GM23338 (cell line): Measurements from ENCODE around the gene TNS3. TPM values are rescaled to one million over a fixed set of nuclear protein-coding genes. Genes with fewer than 3 reads are reported as not detected.

ENCODE experiments used
- ATAC-seq: fragments of 200-7000 bp; cut with Tn5 transposase; 3 replicates; pipeline ENCODE4 v1.9.1; 2020
- DNase-seq: peaks from one replicate; pipeline ENCODE4 v3.0.0-alpha.2; 2015; ENCODE audit warnings: low spot score
- H2AFZ ChIP-seq: fragments of 200-600 bp; sonication (generic); 2 replicates; pipeline ENCODE4 v1.8.0; 2016; ENCODE audit warnings: antibody characterized with exemption, mild to moderate bottlenecking, moderate library complexity
- H3F3A ChIP-seq: fragments of 200-600 bp; sonication (generic); replicated peaks from 2 replicates; pipeline ENCODE4 v1.8.0; 2017; ENCODE audit warnings: antibody characterized with exemption, mixed run types, low read depth
- H3K27ac ChIP-seq: fragments of 200-600 bp; sonication (generic); 2 replicates; pipeline ENCODE4 v1.6.1; 2016; ENCODE audit warnings: low read depth
- H3K27me3 ChIP-seq: fragments of 200-600 bp; sonication (generic); 2 replicates; pipeline ENCODE4 v1.8.0; 2016; ENCODE audit warnings: mild to moderate bottlenecking, mixed run types, moderate library complexity; ENCODE audit not compliant: insufficient read depth
- H3K36me3 ChIP-seq: fragments of 200-600 bp; sonication (generic); 2 replicates; pipeline ENCODE4 v1.8.0; 2016; ENCODE audit warnings: mild to moderate bottlenecking; ENCODE audit not compliant: insufficient read depth
- H3K4me1 ChIP-seq: fragments of 200-600 bp; sonication (generic); 2 replicates; pipeline ENCODE4 v1.8.0; 2016; ENCODE audit warnings: mild to moderate bottlenecking, moderate library complexity; ENCODE audit not compliant: insufficient read depth
- H3K4me2 ChIP-seq: fragments of 200-600 bp; sonication (generic); 2 replicates; pipeline ENCODE4 v1.7.1; 2017; ENCODE audit warnings: mixed run types
- H3K4me3 ChIP-seq: fragments of 200-600 bp; sonication (generic); 2 replicates; pipeline ENCODE4 v1.6.1; 2016; ENCODE audit warnings: mixed run types
- H3K79me2 ChIP-seq: fragments of 200-600 bp; sonication (generic); replicated peaks from 2 replicates; pipeline ENCODE4 v1.8.0; 2017; ENCODE audit warnings: mild to moderate bottlenecking; ENCODE audit not compliant: insufficient read depth
- H3K9me2 ChIP-seq: fragments of 200-600 bp; sonication (generic); 2 replicates; pipeline ENCODE4 v1.8.0; 2017; ENCODE audit not compliant: insufficient read depth
- H4K20me1 ChIP-seq: fragments of 200-600 bp; sonication (generic); replicated peaks from 2 replicates; pipeline ENCODE4 v1.8.0; 2017; ENCODE audit warnings: mild to moderate bottlenecking; ENCODE audit not compliant: insufficient read depth
- H3K27ac Mint-ChIP-seq: 2 replicates; pipeline ENCODE4 v1.8.0; 2020; ENCODE audit warnings: inconsistent platforms, mild to moderate bottlenecking, moderate library complexity, mixed read lengths
- H3K27me3 Mint-ChIP-seq: 3 replicates; pipeline ENCODE4 v1.8.0; 2022; ENCODE audit warnings: low read depth, mild to moderate bottlenecking, moderate library complexity, mixed read lengths, inconsistent platforms; ENCODE audit not compliant: insufficient read depth, poor library complexity
- H3K36me3 Mint-ChIP-seq: 3 replicates; pipeline ENCODE4 v1.8.0; 2021; ENCODE audit warnings: low read depth, mild to moderate bottlenecking, inconsistent platforms, moderate library complexity, mixed read lengths
- H3K4me1 Mint-ChIP-seq: 3 replicates; pipeline ENCODE4 v1.8.0; 2020; ENCODE audit warnings: mild to moderate bottlenecking, inconsistent platforms, mixed read lengths
- H3K4me3 Mint-ChIP-seq: 3 replicates; pipeline ENCODE4 v1.8.0; 2021; ENCODE audit warnings: moderate library complexity, mild to moderate bottlenecking, inconsistent platforms, mixed read lengths
- H3K9me3 Mint-ChIP-seq: 3 replicates; pipeline ENCODE4 v1.8.0; 2020; ENCODE audit warnings: moderate library complexity, mild to moderate bottlenecking, inconsistent platforms, mixed read lengths
- CREB1 ChIP-seq: fragments of 250-450 bp; sonication (Bioruptor Pico); IDR thresholded peaks from 2 replicates; pipeline ENCODE4 v1.5.0; 2020; ENCODE audit warnings: low read depth, mild to moderate bottlenecking, moderate library complexity
- EZH2 ChIP-seq: fragments of 200-600 bp; sonication (generic); IDR thresholded peaks from one replicate; pipeline ENCODE4 v1.8.0; 2017; ENCODE audit warnings: antibody characterized with exemption, mild to moderate bottlenecking, low read depth; ENCODE audit not compliant: unreplicated experiment
- POLR2AphosphoS5 ChIP-seq: IDR thresholded peaks from 2 replicates; pipeline ENCODE4 v1.6.1; 2016; ENCODE audit warnings: antibody characterized with exemption, low read depth
- STAT1 ChIP-seq: IDR thresholded peaks from one replicate; pipeline ENCODE4 v1.6.1; 2016; ENCODE audit warnings: antibody characterized with exemption; ENCODE audit not compliant: unreplicated experiment
- ZNF114 ChIP-seq: fragments of 250-450 bp; sonication (Bioruptor Pico); IDR thresholded peaks from 2 replicates; pipeline ENCODE4 v1.5.0; 2020; ENCODE audit warnings: mild to moderate bottlenecking, moderate library complexity
- polyA plus RNA-seq: library from polyadenylated mRNA; unstranded; fragments of >200 nt; fragmentation: Nextera tagmentation; extraction: Ambion mirVana; gene quantifications from 2 replicates; pipeline ENCODE4 v1.2.1, GENCODE V29; 2016
- total RNA-seq: library from RNA; depleted of rRNA; stranded (reverse); fragments of >200 nt; shearing (Covaris generic); gene quantifications from 2 replicates; pipeline ENCODE4 v1.2.3, GENCODE V29; 2014
- TF ChIP-seq, protein P1 (sequence below): IDR thresholded peaks from one replicate; pipeline ENCODE4 v1.6.1; 2018; ENCODE audit warnings: antibody characterized with exemption; ENCODE audit not compliant: unreplicated experiment
- TF ChIP-seq, protein P2 (sequence below), 2 experiments: fragments of 200-600 bp in 1 of 2; sonication (generic) in 1 of 2; conservative IDR thresholded peaks; 2 replicates each; pipeline versions ENCODE4 v1.5.1 to v1.6.1; 2016 to 2017; ENCODE audit warnings: antibody characterized with exemption in 2 of 2, low read depth in 2 of 2, mild to moderate bottlenecking in 2 of 2, moderate library complexity in 1 of 2

The TNS3 gene
- total and polyA plus RNA-seq, 2 experiments from 2014 or later, result 6.2 to 28.7 TPM

DNA sequence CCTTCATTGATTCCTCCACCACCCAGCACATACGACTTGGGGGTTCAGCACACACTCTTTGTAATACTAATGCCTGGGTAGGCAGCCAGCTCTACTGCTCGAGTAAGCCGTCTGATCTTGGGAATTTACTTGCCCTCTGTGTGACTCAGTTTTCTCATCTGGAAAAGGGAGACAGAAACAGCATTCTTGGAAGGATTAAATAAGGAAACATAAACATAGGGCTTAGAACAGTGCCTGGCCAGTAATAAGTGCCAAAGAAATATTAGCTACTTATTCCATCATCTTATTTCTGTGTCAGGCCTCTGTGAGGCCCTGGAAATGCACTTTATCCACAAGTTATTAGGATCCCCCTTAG, 130.1 kb downstream of the TNS3 start:
- H3K27me3 ChIP-seq, result no peaks in the 10 kb centered on the region
- no peak overlapping the region for H3K4me2 ChIP-seq
- H4K20me1 ChIP-seq, result no peaks in the 10 kb centered on the region; the same call in 1 of the 2 replicates
- Mint-ChIP-seq H3K27me3 (peaks cover 11% of the 10 kb centered on the region), H3K9me3 (no peaks in the 10 kb centered on the region), H3K36me3 (peaks cover 3% of the 10 kb centered on the region; the same call in 1 of the 3 replicates), H3K4me1 (peaks cover 35% of the 10 kb centered on the region), H3K4me3 (no peak overlapping the region), H3K27ac (no peak overlapping the region)
- H3K4me1 ChIP-seq, result no peaks in the 10 kb centered on the region; the same call in 1 of the 2 replicates
- no peak overlapping the region for H3K4me3 ChIP-seq
- 0 out of 2 replicates have a peak, but pooled peaks cover 9% of the 10 kb centered on the region for H3K79me2 ChIP-seq
- DNase-seq (no peak), ATAC-seq (no peak)
- H2AFZ ChIP-seq, result no peak overlapping the region
- H3F3A ChIP-seq, result no peaks in the 10 kb centered on the region
- no peaks in the 10 kb centered on the region for H3K9me2 ChIP-seq
- no peaks in the 10 kb centered on the region for H3K36me3 ChIP-seq
- H3K27ac ChIP-seq, result no peak overlapping the region
- no peak for TF ChIP-seq ZNF114

DNA sequence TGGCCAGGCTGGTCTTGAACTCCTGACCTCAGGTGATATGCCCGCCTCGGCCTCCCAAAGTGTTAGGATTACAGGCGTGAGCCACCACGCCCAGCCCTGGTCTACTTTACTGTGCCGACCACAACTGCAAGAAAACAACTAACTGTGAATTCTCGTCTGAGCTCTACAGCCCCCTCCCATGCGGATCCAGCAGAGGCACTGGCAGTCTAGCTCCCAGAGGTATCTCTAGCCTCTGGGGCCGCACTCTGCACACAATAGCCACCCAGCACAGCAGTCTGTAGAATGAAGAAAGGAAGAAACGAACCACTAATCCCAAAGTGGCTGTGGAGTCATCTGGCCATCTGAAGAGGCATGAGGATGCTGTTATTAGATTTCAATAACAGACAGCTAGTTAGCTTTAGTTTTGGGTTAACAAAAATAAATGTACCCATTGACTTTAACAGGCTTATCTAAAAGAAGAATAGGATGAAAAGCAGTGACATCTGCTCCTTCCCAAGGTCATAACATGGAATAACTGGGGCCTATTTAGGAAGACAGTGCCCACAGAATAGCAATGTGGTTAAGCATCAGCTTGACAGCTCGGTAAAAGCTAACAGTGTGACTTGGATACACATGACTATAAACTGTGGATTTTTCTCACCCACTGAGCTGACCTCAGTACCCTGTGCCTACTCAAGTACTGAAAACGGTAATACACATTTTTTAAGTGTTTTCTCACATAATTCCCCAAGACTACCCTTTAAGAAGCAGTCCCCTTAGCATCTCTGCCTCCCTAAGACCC, 131.9 kb downstream of the TNS3 start:
- TF ChIP-seq, protein P1, sequence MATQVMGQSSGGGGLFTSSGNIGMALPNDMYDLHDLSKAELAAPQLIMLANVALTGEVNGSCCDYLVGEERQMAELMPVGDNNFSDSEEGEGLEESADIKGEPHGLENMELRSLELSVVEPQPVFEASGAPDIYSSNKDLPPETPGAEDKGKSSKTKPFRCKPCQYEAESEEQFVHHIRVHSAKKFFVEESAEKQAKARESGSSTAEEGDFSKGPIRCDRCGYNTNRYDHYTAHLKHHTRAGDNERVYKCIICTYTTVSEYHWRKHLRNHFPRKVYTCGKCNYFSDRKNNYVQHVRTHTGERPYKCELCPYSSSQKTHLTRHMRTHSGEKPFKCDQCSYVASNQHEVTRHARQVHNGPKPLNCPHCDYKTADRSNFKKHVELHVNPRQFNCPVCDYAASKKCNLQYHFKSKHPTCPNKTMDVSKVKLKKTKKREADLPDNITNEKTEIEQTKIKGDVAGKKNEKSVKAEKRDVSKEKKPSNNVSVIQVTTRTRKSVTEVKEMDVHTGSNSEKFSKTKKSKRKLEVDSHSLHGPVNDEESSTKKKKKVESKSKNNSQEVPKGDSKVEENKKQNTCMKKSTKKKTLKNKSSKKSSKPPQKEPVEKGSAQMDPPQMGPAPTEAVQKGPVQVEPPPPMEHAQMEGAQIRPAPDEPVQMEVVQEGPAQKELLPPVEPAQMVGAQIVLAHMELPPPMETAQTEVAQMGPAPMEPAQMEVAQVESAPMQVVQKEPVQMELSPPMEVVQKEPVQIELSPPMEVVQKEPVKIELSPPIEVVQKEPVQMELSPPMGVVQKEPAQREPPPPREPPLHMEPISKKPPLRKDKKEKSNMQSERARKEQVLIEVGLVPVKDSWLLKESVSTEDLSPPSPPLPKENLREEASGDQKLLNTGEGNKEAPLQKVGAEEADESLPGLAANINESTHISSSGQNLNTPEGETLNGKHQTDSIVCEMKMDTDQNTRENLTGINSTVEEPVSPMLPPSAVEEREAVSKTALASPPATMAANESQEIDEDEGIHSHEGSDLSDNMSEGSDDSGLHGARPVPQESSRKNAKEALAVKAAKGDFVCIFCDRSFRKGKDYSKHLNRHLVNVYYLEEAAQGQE, result no peak
- TF ChIP-seq, protein P2, sequence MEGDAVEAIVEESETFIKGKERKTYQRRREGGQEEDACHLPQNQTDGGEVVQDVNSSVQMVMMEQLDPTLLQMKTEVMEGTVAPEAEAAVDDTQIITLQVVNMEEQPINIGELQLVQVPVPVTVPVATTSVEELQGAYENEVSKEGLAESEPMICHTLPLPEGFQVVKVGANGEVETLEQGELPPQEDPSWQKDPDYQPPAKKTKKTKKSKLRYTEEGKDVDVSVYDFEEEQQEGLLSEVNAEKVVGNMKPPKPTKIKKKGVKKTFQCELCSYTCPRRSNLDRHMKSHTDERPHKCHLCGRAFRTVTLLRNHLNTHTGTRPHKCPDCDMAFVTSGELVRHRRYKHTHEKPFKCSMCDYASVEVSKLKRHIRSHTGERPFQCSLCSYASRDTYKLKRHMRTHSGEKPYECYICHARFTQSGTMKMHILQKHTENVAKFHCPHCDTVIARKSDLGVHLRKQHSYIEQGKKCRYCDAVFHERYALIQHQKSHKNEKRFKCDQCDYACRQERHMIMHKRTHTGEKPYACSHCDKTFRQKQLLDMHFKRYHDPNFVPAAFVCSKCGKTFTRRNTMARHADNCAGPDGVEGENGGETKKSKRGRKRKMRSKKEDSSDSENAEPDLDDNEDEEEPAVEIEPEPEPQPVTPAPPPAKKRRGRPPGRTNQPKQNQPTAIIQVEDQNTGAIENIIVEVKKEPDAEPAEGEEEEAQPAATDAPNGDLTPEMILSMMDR (conservative IDR thresholded peaks at IDR 0.05; ENCODE audit: low read depth in 2 of 2), result no peak
- no peak for TF ChIP-seq POLR2AphosphoS5
- no peak for TF ChIP-seq EZH2
- TF ChIP-seq STAT1, result no peak
- no peak for TF ChIP-seq CREB1 (CRISPR knock-in tag)
- H3K27me3 Mint-ChIP-seq, result peaks cover 10% of the 10 kb centered on the region
- H3K27ac ChIP-seq, result no peak overlapping the region
- H3F3A ChIP-seq, result no peaks in the 10 kb centered on the region
- H3K4me3 ChIP-seq, result no peak overlapping the region
- H3K36me3 Mint-ChIP-seq, result peaks cover 3% of the 10 kb centered on the region; the same call in 1 of the 3 replicates
- ATAC-seq, result no peak
- H3K4me1 ChIP-seq, result no peaks in the 10 kb centered on the region
- H4K20me1 ChIP-seq, result 0 out of 2 replicates have a peak, but pooled peaks cover 3% of the 10 kb centered on the region
- no peaks in the 10 kb centered on the region for H3K9me2 ChIP-seq
- H3K36me3 ChIP-seq, result no peaks in the 10 kb centered on the region
- H2AFZ ChIP-seq, result no peak overlapping the region
- H3K27me3 ChIP-seq, result no peaks in the 10 kb centered on the region
- no peak overlapping the region for H3K4me2 ChIP-seq
- 0 out of 2 replicates have a peak, but pooled peaks cover 4% of the 10 kb centered on the region for H3K79me2 ChIP-seq
- no peaks in the 10 kb centered on the region for H3K9me3 Mint-ChIP-seq
- peaks cover 23% of the 10 kb centered on the region for H3K4me1 Mint-ChIP-seq
- H3K27ac Mint-ChIP-seq, result no peak overlapping the region
- H3K4me3 Mint-ChIP-seq, result no peak overlapping the region
- no peak for DNase-seq
